T follicular helper cell (primary cell): ENCODE measurements around the gene CDPF1.
A peak's percentile ranks its signal among the peaks of the same experiment; 100 is the strongest.

Source experiments
- DNase-seq: peaks from one replicate; pipeline ENCODE4 v3.0.0-alpha.2; 2020; ENCODE audit warnings: low read depth
- total RNA-seq, 2 experiments: gene quantifications; one replicate each; lab custom pipeline; 2026; lab: John Stamatoyannopoulos, UW

The CDPF1 gene
- total RNA-seq: 4.5 to 9.0 reads per million in 2 experiments

- peak; percentile 78 for DNase-seq
These were observed at the start of gene CDPF1 for GRCh38 chr22:46250035-46250782. TSS of gene CDPF1 (minus strand) at chr22:46250293. CDS start at chr22:46248284, 2,009 bp downstream.

- DNase-seq: no peak
These were observed 49.0 kb upstream of the CDPF1 start for GRCh38 chr22:46299101-46299500.

- DNase-seq: no peak
These were observed 47.2 kb upstream of the CDPF1 start for GRCh38 chr22:46297151-46297812.

GRCh38 chr22:46296257-46297150 is 46.4 kb upstream of the CDPF1 start, which contains the start of gene GTSE1:
TSS of gene GTSE1 (plus strand) at chr22:46296870. CDS start at chr22:46297401, 531 bp downstream.
- DNase-seq: peak; percentile 95

DNA sequence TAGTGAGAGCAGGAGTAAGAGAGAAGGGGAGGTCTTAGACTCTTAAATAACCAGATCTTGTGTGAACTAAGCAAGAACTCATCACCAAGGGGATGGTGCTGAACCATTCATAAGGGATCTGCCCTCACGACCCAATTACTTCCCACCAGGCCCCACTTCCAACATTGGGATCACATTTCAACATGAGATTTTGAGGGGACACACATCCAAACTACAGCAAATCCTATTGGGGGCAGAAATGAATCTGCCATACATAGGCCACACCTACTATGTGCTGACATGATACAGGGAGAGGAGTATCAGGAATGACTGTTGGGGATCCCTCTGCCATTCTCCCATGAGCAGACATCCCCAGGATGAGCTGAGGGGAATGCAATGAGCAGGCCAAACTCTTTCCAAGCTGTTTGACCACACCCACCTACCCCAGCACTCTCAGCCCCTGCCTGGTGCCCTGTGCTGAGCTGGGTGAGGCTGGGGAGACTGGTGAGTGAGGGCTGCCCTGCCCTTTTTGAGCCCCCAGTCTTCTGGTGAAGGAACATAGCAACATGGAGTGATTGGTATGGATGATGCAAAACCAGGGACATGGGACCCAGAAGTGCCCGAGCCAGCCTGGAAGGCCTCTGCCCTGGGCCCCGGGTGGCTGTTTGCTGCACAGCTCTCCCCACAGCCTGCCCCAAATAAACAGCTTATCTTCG is 45.3 kb upstream of the CDPF1 start:
- DNase-seq: no peak

DNA sequence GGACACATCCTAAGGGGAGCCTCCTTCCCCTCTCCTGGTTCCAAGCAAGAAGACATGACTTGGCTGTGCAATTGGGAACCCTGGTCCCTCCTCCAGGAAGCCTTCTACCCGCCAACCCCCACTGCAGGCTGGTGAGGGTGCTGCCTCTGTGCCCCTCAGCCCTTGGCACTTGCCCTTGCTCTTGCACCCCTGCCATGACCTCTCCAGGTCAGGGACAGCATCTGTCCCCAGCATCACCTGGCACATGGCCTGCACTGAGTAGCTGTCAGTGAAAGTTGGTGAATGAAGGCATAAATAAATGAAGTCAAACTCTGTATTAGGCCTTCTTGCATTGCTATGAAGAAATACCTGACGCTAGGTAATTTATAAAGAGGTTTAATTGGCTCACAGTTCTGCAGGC is 44.7 kb upstream of the CDPF1 start:
- DNase-seq: no peak

DNA sequence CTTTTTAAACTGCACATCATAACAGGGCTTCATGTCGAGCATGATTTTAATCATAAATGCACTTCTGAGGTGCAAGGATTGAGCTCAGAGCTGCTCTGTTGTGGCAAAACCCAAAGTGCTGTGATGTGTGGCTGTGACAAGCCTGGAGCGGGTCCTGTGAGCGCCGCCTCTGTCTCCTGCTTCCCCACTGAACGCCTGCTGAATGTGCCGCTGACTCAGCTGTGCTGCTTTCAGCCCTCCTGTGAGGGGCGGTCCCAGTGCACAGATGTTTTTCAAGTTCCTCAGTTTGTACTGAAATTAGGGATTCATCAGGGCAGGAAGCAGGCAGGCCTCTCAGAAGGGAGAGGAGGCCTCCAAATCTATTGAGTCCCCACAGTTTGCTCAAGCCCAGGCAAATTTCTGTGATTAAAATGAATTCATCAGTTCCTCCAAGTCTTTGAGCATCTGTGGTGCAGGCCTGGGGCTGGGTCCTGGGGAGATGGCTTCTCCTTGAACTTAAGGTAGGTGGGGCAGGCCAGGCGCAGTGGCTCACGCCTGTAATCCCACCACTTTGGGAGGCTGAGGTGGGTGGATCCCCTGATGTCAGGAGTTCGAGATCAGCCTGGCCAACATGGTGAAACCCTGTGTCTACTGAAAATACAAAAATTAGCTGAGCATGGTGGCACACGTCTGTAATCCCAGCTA is 43.6 kb upstream of the CDPF1 start:
- no peak for DNase-seq

DNA sequence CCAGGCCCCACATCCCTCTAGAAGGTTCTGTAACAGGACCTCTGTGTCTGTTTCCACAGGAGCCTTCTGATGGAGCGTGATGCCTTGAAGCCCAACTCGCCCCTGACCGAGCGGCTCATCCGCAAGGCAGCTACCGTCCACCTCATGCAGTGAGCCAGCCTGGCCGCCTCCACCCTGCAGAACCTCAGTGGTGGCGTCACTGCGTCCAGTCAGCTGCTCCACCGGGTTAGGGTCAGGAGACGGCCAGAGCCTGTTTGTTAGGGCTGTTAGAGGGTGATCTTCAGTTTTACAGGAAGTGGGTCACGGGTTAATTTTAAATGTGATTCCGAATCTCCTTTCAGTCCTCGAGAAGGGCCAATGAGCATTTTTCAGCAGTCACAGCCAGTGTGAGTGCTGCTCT is 42.6 kb upstream of the CDPF1 start:
- DNase-seq: no peak

DNA sequence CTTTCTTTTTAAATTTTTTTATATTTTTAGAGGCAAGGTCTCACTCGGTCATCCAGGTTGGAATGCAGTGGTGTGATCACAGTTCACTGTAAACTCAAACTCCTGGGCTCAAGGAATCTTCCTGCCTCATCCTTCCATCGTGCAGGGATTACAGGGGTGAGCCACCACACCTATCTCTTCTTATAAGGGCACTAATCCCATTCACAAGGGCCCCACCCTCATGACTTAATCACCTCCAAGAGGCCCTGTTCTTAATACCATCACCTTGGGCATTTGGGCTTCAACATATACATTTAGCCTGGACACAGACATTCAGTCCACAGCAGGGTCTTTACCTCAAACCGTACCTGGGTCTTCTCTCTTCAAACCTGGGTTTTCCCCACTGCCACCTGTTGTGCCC is 42.1 kb upstream of the CDPF1 start:
- DNase-seq: no peak

GRCh38 chr22:46290843-46291785 is 41.0 kb upstream of the CDPF1 start:
- DNase-seq: no peak

DNA sequence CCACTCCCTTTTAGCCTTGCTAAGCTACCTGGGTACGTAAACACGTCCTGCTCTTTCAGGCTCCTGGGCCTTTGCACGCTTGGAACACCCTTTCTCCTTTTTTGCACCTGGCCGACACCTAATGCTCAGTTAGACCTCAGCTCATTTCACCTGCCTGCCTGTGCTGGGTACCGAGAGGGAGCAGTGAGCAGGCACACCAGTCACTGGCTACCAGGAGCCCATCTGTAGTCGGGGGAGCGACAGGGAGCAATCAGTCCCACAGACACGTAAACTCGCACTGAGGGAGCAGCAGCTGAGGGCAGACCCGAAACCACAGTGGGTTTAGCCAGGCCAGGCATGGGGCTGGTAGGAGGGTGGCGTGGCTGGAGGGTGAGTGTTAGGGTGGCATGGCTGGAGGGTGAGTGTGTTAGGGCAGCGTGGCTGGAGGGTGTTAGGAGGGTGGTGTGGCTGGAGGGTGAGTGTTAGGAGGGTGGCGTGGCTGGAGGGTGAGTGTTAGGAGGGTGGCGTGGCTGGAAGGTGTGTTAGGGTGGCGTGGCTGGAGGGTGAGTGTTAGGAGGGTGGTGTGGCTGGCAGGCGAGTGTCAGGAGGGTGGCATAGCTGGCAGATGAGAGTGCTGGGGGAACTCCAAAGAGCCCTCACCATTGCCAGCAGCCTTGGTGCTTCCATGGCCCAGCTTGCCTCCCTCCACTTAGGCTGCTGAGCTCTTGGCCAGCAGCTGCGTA is 40.2 kb upstream of the CDPF1 start:
- DNase-seq: no peak

DNA sequence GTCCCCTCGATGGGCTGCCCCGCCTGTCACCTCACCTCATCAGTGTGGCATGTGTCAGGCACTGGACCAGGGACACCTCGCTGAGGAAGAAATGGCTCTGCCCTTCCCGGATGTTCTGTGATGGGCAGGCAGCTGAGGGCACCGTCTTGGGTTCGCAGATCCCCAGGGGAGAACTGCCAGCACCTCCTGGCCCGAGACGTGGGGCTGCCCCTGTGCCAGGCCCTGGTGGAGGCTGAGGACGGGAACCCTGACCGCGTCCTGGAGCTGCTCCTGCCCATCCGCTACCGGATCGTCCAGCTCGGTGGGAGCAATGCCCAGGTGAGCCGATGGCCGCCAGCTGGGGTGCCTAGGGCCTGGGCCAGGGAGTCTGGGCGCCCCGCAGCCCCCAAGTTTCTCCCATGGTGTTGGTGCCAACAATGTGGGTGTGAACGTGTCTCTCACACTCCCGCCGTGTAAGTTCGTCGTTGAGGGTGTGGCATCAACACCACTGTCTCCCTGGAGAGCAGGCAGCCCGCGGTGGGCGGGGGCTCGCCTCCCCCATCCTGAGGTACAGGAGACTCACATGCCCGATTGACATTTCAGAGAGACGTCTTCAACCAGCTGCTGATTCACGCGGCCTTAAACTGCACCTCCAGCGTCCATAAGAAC is 39.3 kb upstream of the CDPF1 start:
- DNase-seq: no peak

DNA sequence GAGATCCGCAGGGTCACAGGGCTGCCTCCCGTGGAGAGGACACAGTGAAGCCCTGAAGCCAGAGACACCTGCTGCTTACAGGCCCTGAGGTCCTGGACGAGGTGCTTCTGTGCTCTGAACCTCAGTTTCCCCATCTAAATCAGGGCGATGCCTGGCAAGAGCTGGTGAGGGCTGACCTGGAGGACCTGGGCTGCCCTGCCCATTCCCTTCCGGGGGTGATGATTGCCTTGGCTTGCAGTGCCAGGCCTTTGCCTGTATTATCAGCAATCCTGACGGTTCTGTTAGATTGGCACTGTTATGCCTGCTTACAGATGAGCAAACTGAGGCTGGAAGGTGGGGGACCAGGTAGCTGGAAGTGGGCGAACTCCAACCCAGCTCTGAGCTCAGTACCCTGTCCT is 38.8 kb upstream of the CDPF1 start:
- no peak for DNase-seq

DNA sequence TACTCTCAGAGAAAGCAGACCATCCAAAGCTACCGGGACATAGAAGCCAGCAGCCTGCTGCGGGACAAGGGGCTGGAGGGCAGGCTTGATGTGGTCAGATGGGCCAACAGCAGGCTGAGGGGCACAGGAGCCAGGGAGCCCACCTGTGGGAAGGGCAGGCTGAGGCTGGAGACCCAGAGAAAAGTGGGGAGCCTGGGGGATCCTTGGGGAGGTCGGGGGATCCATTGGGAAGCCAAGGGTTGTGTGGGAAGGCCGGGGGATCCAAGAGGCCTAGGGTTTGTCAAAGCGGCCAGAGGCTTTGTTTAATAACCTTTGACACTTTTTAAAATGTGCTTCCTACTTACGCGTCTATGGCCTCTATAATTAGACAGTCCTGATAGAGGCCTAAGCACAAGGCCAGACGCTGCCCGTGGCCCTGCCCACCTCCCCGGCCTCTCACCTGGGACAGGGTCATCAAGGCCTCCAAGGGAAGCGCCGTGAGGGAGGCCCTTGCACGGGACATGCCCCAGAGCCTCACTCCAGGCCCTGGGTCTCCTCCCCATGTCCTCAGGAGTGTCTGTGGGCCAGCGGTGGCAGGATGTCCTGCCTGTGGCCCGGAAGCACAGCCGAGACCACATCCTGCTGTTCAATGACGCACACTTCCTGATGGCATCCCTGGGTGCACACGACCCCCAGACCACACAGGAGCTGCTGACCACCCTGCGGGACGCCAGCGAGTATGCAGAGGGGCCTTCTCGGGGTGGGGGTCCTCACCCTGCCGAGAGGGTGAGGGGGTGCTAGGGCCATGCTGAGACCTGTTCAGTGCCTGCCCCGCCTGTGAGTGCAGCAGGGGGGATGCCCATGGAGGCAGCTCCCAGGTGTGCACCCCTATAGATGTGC is 38.0 kb upstream of the CDPF1 start:
- no peak for DNase-seq

GRCh38 chr22:46286941-46287872 is 37.1 kb upstream of the CDPF1 start:
- DNase-seq: no peak

- DNase-seq: no peak
These were observed 35.9 kb upstream of the CDPF1 start for GRCh38 chr22:46286006-46286405.
